Epithelial cell of esophagus (primary cell): Measurements from ENCODE around the gene SLC35E1.
A peak's percentile ranks its signal among the peaks of the same experiment; 100 is the strongest.

Experiments
- DNase-seq: peaks from one replicate; pipeline ENCODE4 v3.0.0; 2010; ENCODE audit warnings: low read depth
- H3K4me3 ChIP-seq: 2 replicates; pipeline ENCODE4 v1.5.1; 2011; ENCODE audit warnings: mild to moderate bottlenecking, low read length, control low read depth
- TF ChIP-seq, protein P1 (sequence below): IDR thresholded peaks from 2 replicates; pipeline ENCODE4 v1.5.1; 2011; ENCODE audit warnings: low read depth, mild to moderate bottlenecking, low read length, control low read depth, inconsistent platforms; ENCODE audit not compliant: insufficient read depth; ENCODE audit errors: missing control alignments

SLC35E1 gene

DNA sequence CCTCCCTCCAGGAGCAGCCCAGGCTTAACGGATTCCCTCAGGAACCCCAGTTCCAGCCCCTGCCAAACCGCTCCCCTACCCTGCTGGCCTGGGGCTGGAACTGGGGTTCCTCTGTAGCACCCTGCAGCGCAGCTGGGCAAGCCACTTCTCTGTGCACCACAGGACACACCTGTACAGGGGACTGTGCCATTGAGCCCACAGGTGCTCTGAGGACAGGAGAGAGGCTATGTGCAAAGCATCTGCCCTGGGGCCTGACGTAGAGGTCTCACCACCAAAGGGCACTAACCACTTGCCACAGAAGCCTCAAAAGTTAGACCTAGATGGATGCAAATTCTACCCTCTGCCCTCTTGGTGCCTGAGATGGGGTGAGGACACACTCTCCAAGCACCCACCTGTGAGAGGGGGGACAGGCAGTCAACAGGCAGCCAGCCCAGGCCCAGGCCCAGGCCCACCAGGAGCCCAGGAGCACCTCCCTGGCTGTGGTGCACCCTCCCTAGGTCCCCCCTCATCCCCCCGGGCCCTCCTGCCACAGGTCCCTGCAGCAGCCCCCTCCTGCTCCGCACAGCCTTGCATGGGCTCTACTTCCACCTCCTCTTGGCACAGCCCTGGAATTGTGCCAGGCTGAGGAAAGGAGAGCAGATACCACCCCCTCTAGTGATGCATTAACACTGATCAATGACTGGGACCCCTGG lies 27.6 kb upstream of the SLC35E1 start:
- DNase-seq: no peak
- TF ChIP-seq, protein P1, sequence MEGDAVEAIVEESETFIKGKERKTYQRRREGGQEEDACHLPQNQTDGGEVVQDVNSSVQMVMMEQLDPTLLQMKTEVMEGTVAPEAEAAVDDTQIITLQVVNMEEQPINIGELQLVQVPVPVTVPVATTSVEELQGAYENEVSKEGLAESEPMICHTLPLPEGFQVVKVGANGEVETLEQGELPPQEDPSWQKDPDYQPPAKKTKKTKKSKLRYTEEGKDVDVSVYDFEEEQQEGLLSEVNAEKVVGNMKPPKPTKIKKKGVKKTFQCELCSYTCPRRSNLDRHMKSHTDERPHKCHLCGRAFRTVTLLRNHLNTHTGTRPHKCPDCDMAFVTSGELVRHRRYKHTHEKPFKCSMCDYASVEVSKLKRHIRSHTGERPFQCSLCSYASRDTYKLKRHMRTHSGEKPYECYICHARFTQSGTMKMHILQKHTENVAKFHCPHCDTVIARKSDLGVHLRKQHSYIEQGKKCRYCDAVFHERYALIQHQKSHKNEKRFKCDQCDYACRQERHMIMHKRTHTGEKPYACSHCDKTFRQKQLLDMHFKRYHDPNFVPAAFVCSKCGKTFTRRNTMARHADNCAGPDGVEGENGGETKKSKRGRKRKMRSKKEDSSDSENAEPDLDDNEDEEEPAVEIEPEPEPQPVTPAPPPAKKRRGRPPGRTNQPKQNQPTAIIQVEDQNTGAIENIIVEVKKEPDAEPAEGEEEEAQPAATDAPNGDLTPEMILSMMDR: no peak
- no peak overlapping the region for H3K4me3 ChIP-seq

DNA sequence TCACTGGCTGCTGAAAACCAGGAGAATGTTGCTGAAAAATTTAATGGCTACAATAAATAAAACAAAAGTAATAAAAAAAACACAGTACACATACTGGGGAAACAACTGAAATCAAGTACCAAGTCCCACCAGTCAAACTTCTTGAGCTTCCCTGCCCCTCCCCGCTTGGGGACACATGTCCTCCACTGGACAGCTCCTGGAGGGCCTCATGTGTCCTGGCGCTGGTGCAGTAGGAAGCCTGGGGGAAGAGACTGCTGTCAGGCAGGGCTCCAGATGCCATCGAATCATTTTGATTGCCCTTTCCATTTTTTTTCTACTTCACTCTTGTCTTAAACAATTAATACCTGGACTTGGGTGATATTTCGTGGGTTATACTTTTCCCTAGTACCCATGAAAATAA lies 26.6 kb upstream of the SLC35E1 start:
- TF ChIP-seq, protein P1: no peak
- no peak for DNase-seq
- no peak overlapping the region for H3K4me3 ChIP-seq

DNA sequence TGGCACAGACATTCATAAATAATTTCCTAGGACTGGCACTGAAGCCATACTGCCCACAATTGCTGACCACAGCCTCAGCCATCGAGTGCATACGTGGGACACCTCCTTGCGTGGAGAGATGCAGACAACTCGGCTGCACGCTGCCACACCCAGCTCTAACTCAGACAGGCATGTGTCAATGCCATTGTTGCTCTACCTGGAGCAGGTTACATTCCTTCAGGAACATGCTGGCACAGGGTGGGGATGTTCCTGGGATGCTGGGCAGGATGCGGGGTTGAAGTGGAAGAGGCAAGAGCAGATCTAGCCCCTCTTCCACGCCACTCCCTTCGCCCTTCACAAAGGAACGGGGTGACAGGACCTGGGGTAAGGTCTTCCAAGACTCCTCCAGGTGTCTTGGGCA lies 24.2 kb upstream of the SLC35E1 start:
- TF ChIP-seq, protein P1: no peak
- DNase-seq: peak; percentile 37
- no peak overlapping the region for H3K4me3 ChIP-seq

DNA sequence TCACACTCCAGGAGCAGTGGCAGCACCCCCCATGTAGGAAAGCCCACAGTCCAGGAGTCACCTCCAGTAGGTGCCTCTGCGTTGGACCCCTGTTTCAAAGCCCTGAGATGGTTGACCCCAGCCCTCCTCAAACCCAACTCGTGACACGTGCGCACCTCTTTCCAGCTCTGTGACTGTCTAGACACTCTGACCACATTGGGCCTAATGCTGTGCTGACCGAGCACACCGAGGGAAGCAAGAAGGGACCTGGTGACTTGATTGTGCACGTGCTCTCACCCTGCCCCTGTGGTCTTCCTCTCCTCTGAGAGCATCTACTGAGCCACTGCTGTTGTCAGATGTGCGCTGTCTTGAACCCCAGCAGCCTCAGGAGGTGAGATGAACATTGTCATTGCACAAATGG lies 22.9 kb upstream of the SLC35E1 start:
- H3K4me3 ChIP-seq: no peak overlapping the region
- no peak for DNase-seq
- TF ChIP-seq, protein P1: no peak

DNA sequence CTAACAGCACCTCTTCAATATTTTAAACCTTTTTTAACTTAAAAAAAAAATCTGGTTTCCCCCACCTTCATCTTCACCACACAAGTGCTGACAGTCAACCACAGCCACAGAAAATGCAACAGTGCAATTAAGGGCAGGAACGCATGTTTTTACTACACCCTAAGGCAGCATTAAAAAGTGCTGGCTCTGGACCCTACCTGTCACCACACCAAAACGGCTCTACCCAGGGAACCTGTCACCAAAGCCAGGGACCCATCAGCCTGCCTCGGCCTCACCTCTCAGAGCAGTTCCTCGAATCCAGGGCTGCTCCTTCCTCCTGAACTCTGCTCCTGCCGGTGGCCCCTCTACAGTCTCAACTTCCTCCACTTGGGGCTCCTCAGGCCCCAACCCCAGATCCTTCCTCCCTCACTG lies 22.5 kb upstream of the SLC35E1 start:
- no peak for DNase-seq
- H3K4me3 ChIP-seq: no peak overlapping the region
- TF ChIP-seq, protein P1: no peak

DNA sequence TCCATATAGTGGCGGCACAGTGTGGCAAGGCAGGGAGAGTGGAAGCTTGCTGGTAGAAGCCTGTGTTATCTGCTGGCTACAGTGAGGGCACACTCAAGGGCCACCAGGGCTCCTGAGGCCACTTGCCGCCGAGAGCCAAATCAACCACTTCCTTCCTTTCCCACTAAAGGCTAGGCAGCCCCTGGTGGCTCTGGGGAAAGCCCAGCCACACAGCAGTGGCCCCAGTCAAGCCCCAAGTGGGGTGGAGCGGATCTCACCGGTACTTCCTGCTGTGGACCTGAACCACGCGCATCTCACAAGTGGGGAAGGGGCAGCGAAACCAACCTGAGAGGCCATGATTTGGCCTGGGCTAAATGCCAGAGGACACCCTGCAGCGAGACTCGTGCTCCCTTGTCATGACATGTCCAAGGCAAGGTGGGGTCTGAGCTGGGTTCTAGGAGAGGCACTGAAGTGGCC lies 21.9 kb upstream of the SLC35E1 start:
- no peak overlapping the region for H3K4me3 ChIP-seq
- TF ChIP-seq, protein P1: no peak
- no peak for DNase-seq

DNA sequence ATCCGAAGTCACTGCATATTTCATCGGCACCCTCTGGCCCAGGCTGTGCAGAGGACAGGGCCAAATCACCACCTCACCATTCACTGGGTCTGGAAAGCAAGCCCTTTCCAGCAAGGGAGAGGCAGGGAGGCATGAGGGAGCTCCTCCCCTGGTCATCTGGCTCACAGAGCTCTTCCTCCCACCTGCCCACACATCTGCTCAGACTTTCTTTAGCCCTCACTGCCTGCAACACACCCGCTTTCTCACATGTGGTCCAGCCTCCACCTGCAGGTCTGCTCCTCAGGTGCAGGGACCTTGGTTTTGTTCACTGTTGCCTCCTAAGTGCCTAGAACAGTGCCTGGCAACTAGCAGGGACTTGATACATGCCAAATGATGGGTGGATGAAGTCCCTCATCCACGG lies 21.0 kb upstream of the SLC35E1 start:
- no peak overlapping the region for H3K4me3 ChIP-seq
- TF ChIP-seq, protein P1: no peak

More for the DNA sequence above, 21.0 kb upstream of the SLC35E1 start:
- no peak for DNase-seq
